Karpas-422 (cell line): Measurements from ENCODE around the gene ANKRD63. TPM values are rescaled to one million over a fixed set of nuclear protein-coding genes. Genes with fewer than 3 reads are reported as not detected.

Experiments used
- DNase-seq: peaks from one replicate; pipeline ENCODE4 v3.0.0-alpha.2; 2015
- H2AFZ ChIP-seq: fragments of 200-600 bp; sonication (generic); 2 replicates; pipeline ENCODE4 v1.6.1; 2014; ENCODE audit warnings: antibody characterized with exemption, low read length, mixed read lengths
- H3K27ac ChIP-seq: fragments of 200-600 bp; sonication (generic); 2 replicates; pipeline ENCODE4 v1.5.1; 2014; ENCODE audit warnings: mild to moderate bottlenecking, low read length, moderate library complexity
- H3K27me3 ChIP-seq: fragments of 200-600 bp; sonication (generic); 2 replicates; pipeline ENCODE4 v1.6.1; 2014; ENCODE audit warnings: low read length, mixed read lengths
- H3K36me3 ChIP-seq: fragments of 200-600 bp; sonication (generic); 2 replicates; pipeline ENCODE4 v1.6.1; 2014; ENCODE audit warnings: low read length, mixed read lengths; ENCODE audit not compliant: insufficient read depth
- H3K4me1 ChIP-seq: fragments of 200-600 bp; sonication (generic); 2 replicates; pipeline ENCODE4 v1.6.1; 2014; ENCODE audit warnings: mild to moderate bottlenecking, low read length, mixed read lengths
- H3K4me2 ChIP-seq: fragments of 200-600 bp; sonication (generic); 2 replicates; pipeline ENCODE4 v1.6.1; 2014; ENCODE audit warnings: low read length, low read depth, mild to moderate bottlenecking; ENCODE audit not compliant: poor library complexity, severe bottlenecking
- H3K4me3 ChIP-seq: fragments of 200-600 bp; sonication (generic); 2 replicates; pipeline ENCODE4 v1.5.1; 2014; ENCODE audit warnings: mild to moderate bottlenecking, antibody characterized with exemption, low read length, mixed read lengths
- H3K79me2 ChIP-seq: fragments of 200-600 bp; sonication (generic); 2 replicates; pipeline ENCODE4 v1.6.1; 2014; ENCODE audit warnings: mild to moderate bottlenecking, low read length, mixed read lengths
- H3K9ac ChIP-seq: fragments of 200-600 bp; sonication (generic); 2 replicates; pipeline ENCODE4 v1.6.0; 2014; ENCODE audit warnings: low read length
- H3K9me2 ChIP-seq: fragments of 200-600 bp; sonication (generic), shearing (Covaris generic); replicated peaks from 2 replicates; pipeline ENCODE4 v1.6.0; 2014; ENCODE audit warnings: mild to moderate bottlenecking, low read length, moderate library complexity; ENCODE audit not compliant: insufficient read depth
- H3K9me3 ChIP-seq: fragments of 300-700, 200-600 bp; sonication (generic); 2 replicates; pipeline ENCODE4 v1.6.1; 2014; ENCODE audit warnings: low read length, mixed read lengths
- H4K20me1 ChIP-seq: fragments of 200-600 bp; sonication (generic); 2 replicates; pipeline ENCODE4 v1.6.1; 2014; ENCODE audit warnings: mild to moderate bottlenecking, antibody characterized with exemption, low read length, low read depth; ENCODE audit not compliant: insufficient read depth
- total RNA-seq: library from RNA; depleted of rRNA; stranded (reverse); fragments of >200 nt; shearing (Covaris generic); gene quantifications from 2 replicates; pipeline ENCODE4 v1.2.3, GENCODE V29; 2014; ENCODE audit warnings: low replicate concordance; rRNA removed

ANKRD63 gene, protein sequence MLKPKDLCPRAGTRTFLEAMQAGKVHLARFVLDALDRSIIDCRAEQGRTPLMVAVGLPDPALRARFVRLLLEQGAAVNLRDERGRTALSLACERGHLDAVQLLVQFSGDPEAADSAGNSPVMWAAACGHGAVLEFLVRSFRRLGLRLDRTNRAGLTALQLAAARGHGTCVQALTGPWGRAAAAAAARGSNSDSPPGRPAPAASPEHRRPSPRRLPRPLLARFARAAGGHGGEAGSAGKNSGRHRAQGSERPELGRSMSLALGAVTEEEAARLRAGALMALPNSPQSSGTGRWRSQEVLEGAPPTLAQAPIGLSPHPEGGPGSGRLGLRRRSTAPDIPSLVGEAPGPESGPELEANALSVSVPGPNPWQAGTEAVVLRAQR
- not detected in 2 replicates for total RNA-seq

DNA sequence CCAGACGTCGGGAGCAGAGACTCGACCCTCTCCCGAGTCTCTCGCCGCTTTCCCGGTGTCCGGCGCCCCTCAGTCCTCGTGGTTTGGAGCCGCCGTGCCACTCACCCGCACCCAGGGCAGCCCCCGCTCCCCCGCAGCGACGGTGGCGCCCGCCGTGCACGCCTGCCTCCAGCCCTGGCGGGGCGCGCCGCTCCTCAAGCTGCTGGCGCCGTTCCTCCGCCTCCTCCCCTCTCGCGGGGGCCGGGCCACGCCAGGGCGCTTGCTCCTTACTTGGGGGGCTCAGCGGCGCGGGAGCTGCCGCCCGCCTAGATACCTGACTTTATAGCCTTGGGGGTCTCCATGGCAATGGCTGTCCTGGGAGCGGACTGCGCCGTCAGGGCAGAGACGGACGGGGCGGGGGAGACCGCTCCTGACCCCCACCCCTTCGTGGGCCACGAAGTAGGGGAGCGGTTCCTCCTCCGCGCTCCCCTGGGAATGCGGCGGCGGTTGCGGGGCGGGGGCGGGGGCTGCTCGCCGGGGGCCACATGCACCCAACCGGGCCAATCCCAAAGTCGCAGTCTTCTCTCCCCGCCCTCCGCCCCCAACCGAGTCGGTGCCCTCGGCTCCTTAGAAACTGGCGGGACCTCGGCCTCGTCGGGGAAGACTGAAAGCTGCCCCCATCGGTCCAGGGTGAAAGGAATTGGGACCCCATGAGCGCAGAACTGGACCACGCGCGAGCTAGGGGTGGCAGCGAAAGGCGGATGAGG is at the start of gene ANKRD63:
ANKRD63 (minus strand) TSS at position 196 of the 746 bp plus-strand sequence. CDS start 478 bp downstream, outside the sequence.
- H2AFZ ChIP-seq = peak within 1 kb of the TSS; percentile 43; the same call in 1 of the 2 replicates
- DNase-seq = no peak
- peak within 1 kb of the TSS; percentile 54; the same call in 1 of the 2 replicates for H3K4me3 ChIP-seq

GRCh38 chr15:40332113-40332781 is 49.4 kb upstream of the ANKRD63 start:
- Histone ChIP-seq H2AFZ (no peak overlapping the region), H3K9me3 (no peaks in the 10 kb centered on the region), H3K27ac (no peak overlapping the region), H3K9ac (no peak overlapping the region), H3K9me2 (no peaks in the 10 kb centered on the region), H4K20me1 (no peaks in the 10 kb centered on the region), H3K36me3 (no peaks in the 10 kb centered on the region), H3K4me1 (peaks cover 23% of the 10 kb centered on the region), H3K4me3 (no peak overlapping the region), H3K4me2 (no peak overlapping the region), H3K27me3 (no peaks in the 10 kb centered on the region), H3K79me2 (no peaks in the 10 kb centered on the region)
- no peak for DNase-seq

More for the DNA sequence above, at the start of gene ANKRD63:
- no peak within 1 kb of the TSS for H3K27ac ChIP-seq
- no peaks in the 10 kb centered on the region for H3K9me3 ChIP-seq
- H3K9ac ChIP-seq = peak within 1 kb of the TSS; percentile 33; the same call in 1 of the 2 replicates
- H3K4me2 ChIP-seq = peak within 1 kb of the TSS; percentile 53
- no peaks in the 10 kb centered on the region for H3K27me3 ChIP-seq
- H3K4me1 ChIP-seq = peaks cover 13% of the 10 kb centered on the region
- no peaks in the 10 kb centered on the region for H4K20me1 ChIP-seq
- no peaks in the 10 kb centered on the region for H3K36me3 ChIP-seq
- no peaks in the 10 kb centered on the region for H3K79me2 ChIP-seq
- no peaks in the 10 kb centered on the region for H3K9me2 ChIP-seq

DNA sequence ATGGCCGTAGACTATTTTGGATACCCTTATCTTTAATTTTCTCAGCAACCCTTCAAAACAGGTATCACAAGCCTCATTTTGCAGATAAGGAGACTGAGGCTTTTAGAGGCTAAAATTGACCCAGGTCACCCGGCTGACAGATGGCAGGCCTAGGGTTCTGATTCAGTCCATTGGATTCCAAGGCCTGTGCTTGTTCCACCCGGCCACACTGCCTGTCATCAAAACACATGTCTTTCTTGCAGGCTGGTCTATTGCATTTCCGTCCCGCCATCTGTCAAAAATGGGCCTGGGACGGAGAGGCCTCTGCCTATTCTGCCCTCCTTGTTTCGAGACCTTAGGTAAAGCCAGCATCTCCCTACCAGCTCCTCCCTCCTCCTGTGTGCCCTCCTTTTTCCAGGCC is 48.8 kb upstream of the ANKRD63 start:
- no peaks in the 10 kb centered on the region for H3K9me3 ChIP-seq
- no peak overlapping the region for H3K4me3 ChIP-seq
- DNase-seq = no peak
- no peaks in the 10 kb centered on the region for H4K20me1 ChIP-seq
- no peak overlapping the region for H3K27ac ChIP-seq
- H3K27me3 ChIP-seq = no peaks in the 10 kb centered on the region
- H3K4me2 ChIP-seq = no peak overlapping the region
- H2AFZ ChIP-seq = no peak overlapping the region
- H3K79me2 ChIP-seq = no peaks in the 10 kb centered on the region
- H3K36me3 ChIP-seq = no peaks in the 10 kb centered on the region
- no peaks in the 10 kb centered on the region for H3K9me2 ChIP-seq
- H3K9ac ChIP-seq = no peak overlapping the region
- peaks cover 18% of the 10 kb centered on the region for H3K4me1 ChIP-seq

- H3K27me3 ChIP-seq = no peaks in the 10 kb centered on the region
- no peak overlapping the region for H3K4me3 ChIP-seq
- no peak overlapping the region for H3K27ac ChIP-seq
- no peak for DNase-seq
- no peak overlapping the region for H3K4me2 ChIP-seq
- H4K20me1 ChIP-seq = no peaks in the 10 kb centered on the region
- H3K4me1 ChIP-seq = peaks cover 12% of the 10 kb centered on the region
- H3K9me3 ChIP-seq = no peaks in the 10 kb centered on the region
- H3K9me2 ChIP-seq = no peaks in the 10 kb centered on the region
- no peaks in the 10 kb centered on the region for H3K79me2 ChIP-seq
- H3K36me3 ChIP-seq = no peaks in the 10 kb centered on the region
- no peak overlapping the region for H3K9ac ChIP-seq
- H2AFZ ChIP-seq = no peak overlapping the region
Measured at GRCh38 chr15:40331026-40331425, 48.2 kb upstream of the ANKRD63 start.

- no peaks in the 10 kb centered on the region for H3K9me2 ChIP-seq
- no peak overlapping the region for H2AFZ ChIP-seq
- H3K9ac ChIP-seq = no peak overlapping the region
- H4K20me1 ChIP-seq = no peaks in the 10 kb centered on the region
- no peaks in the 10 kb centered on the region for H3K79me2 ChIP-seq
- H3K4me1 ChIP-seq = peaks cover 10% of the 10 kb centered on the region
- DNase-seq = no peak
- H3K27ac ChIP-seq = no peak overlapping the region
- H3K4me2 ChIP-seq = no peak overlapping the region
- H3K4me3 ChIP-seq = no peak overlapping the region
- H3K36me3 ChIP-seq = no peaks in the 10 kb centered on the region
- H3K27me3 ChIP-seq = no peaks in the 10 kb centered on the region
- H3K9me3 ChIP-seq = no peaks in the 10 kb centered on the region
Measured at GRCh38 chr15:40330368-40330836, 47.5 kb upstream of the ANKRD63 start.

DNA sequence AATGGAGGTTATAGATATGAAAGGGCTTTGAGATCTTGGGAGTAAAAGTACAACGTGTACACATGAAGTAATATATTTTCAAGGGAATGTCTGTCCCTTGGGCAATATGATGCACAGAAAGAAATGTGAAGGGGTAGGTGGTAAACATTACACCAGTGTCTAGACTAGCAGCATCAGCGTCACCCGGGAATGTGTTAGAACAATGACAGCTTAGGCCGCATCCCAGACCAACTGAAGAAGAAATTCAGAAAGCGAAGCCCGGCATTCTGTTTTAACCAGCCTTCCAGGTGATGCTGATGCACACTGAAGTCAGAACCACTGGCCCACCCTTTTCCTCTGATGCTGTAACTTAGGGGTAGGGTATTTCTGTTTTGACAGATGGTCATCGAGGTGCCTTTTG is 46.9 kb upstream of the ANKRD63 start:
- H4K20me1 ChIP-seq = peaks cover 4% of the 10 kb centered on the region; the same call in 1 of the 2 replicates
- no peak overlapping the region for H2AFZ ChIP-seq
- H3K79me2 ChIP-seq = no peaks in the 10 kb centered on the region
- H3K4me2 ChIP-seq = no peak overlapping the region
- DNase-seq = no peak
- no peaks in the 10 kb centered on the region for H3K9me2 ChIP-seq
- H3K9me3 ChIP-seq = no peaks in the 10 kb centered on the region
- no peak overlapping the region for H3K9ac ChIP-seq
- no peak overlapping the region for H3K4me3 ChIP-seq
- no peak overlapping the region for H3K27ac ChIP-seq
- H3K27me3 ChIP-seq = no peaks in the 10 kb centered on the region; the same call in 1 of the 2 replicates
- H3K4me1 ChIP-seq = peaks cover 14% of the 10 kb centered on the region
- H3K36me3 ChIP-seq = no peaks in the 10 kb centered on the region

GRCh38 chr15:40328751-40329150 is 45.9 kb upstream of the ANKRD63 start:
- H3K9me3 ChIP-seq = no peaks in the 10 kb centered on the region
- no peak overlapping the region for H3K9ac ChIP-seq
- H3K79me2 ChIP-seq = no peaks in the 10 kb centered on the region
- no peak overlapping the region for H3K4me2 ChIP-seq
- no peaks in the 10 kb centered on the region; the same call in 1 of the 2 replicates for H3K27me3 ChIP-seq
- no peak overlapping the region for H3K27ac ChIP-seq
- H3K4me3 ChIP-seq = no peak overlapping the region
- no peak overlapping the region for H2AFZ ChIP-seq
- peaks cover 4% of the 10 kb centered on the region; the same call in 1 of the 2 replicates for H4K20me1 ChIP-seq
- peaks cover 15% of the 10 kb centered on the region for H3K4me1 ChIP-seq
- no peak for DNase-seq
- H3K36me3 ChIP-seq = no peaks in the 10 kb centered on the region
- no peaks in the 10 kb centered on the region for H3K9me2 ChIP-seq
